ENCODE data around the gene CLDN14. TPM values are rescaled to one million over a fixed set of nuclear protein-coding genes. Genes with fewer than 3 reads are reported as not detected.

The CLDN14 gene
- total RNA-seq, 1 donor from 2014 or later = not detected

DNA sequence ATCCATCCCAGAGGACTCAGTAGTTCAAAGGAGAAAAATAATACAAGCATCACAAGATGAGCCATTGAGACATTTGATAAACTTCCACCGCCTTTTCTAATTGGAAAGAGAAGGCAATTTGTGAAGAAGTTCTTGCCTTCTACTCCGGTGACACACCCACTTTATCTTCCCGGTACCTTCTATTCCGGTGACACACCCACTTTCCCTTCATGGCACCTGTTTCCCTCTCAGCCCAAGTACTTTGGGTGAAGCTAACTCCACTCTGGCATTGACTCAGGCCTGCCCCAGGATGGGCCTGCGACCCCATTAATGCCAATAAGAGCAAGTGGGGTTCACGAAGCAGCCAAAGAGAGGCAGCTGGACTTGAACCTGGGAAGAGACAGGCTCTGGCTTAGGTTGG lies 38.2 kb downstream of the CLDN14 start:
- TF ChIP-seq, protein P1, sequence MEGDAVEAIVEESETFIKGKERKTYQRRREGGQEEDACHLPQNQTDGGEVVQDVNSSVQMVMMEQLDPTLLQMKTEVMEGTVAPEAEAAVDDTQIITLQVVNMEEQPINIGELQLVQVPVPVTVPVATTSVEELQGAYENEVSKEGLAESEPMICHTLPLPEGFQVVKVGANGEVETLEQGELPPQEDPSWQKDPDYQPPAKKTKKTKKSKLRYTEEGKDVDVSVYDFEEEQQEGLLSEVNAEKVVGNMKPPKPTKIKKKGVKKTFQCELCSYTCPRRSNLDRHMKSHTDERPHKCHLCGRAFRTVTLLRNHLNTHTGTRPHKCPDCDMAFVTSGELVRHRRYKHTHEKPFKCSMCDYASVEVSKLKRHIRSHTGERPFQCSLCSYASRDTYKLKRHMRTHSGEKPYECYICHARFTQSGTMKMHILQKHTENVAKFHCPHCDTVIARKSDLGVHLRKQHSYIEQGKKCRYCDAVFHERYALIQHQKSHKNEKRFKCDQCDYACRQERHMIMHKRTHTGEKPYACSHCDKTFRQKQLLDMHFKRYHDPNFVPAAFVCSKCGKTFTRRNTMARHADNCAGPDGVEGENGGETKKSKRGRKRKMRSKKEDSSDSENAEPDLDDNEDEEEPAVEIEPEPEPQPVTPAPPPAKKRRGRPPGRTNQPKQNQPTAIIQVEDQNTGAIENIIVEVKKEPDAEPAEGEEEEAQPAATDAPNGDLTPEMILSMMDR (IDR thresholded peaks at IDR 0.05; ENCODE audit: partially characterized antibody, unreplicated experiment) = no peak
- Mint-ChIP-seq H3K4me1 (ENCODE audit: low read depth, unreplicated experiment) (peaks cover 12% of the 10 kb centered on the region), H3K9me3 (ENCODE audit: unreplicated experiment) (peaks cover 9% of the 10 kb centered on the region), H3K36me3 (ENCODE audit: unreplicated experiment) (no peaks in the 10 kb centered on the region), H3K4me3 (ENCODE audit: unreplicated experiment) (no peak overlapping the region), H3K27ac (ENCODE audit: unreplicated experiment) (no peak overlapping the region), H3K27me3 (ENCODE audit: unreplicated experiment) (no peaks in the 10 kb centered on the region)
- no peak for DNase-seq

DNA sequence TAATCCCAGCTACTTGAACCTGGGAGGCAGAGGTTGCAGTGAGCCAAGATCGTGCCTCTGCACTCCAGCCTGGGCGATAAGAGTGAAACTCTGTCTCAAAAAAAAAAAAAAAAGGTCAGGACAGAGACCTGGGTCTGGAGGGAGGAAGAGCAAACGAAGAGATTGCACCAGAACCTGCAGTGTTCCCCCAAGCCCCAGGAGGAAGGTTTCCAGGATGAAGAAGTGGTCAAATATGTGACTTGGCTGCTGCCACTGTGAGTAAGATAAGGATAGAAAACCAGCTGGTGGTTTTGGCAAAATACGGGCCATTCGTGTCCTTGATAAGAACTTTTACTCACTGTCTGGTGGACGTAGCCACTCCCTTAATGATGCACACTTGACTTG lies 42.2 kb downstream of the CLDN14 start:
- H3K27me3 Mint-ChIP-seq (ENCODE audit: unreplicated experiment) = no peaks in the 10 kb centered on the region
- no peak for DNase-seq
- H3K27ac Mint-ChIP-seq (ENCODE audit: unreplicated experiment) = peak overlapping the region; percentile 50
- peaks cover 6% of the 10 kb centered on the region for H3K9me3 Mint-ChIP-seq (ENCODE audit: unreplicated experiment)
- H3K4me3 Mint-ChIP-seq (ENCODE audit: unreplicated experiment) = no peak overlapping the region
- peaks cover 14% of the 10 kb centered on the region for H3K4me1 Mint-ChIP-seq (ENCODE audit: low read depth, unreplicated experiment)
- no peaks in the 10 kb centered on the region for H3K36me3 Mint-ChIP-seq (ENCODE audit: unreplicated experiment)
- TF ChIP-seq, protein P1 (IDR thresholded peaks at IDR 0.05; ENCODE audit: partially characterized antibody, unreplicated experiment) = no peak

- peak; percentile 67 for DNase-seq
- peak overlapping the region; percentile 50 for H3K4me3 Mint-ChIP-seq (ENCODE audit: unreplicated experiment)
- peaks cover 19% of the 10 kb centered on the region for H3K4me1 Mint-ChIP-seq (ENCODE audit: low read depth, unreplicated experiment)
- H3K9me3 Mint-ChIP-seq (ENCODE audit: unreplicated experiment) = peaks cover 6% of the 10 kb centered on the region
- no peaks in the 10 kb centered on the region for H3K27me3 Mint-ChIP-seq (ENCODE audit: unreplicated experiment)
- H3K27ac Mint-ChIP-seq (ENCODE audit: unreplicated experiment) = peak overlapping the region; percentile 50
- H3K36me3 Mint-ChIP-seq (ENCODE audit: unreplicated experiment) = no peaks in the 10 kb centered on the region
- TF ChIP-seq, protein P1 (IDR thresholded peaks at IDR 0.05; ENCODE audit: partially characterized antibody, unreplicated experiment) = no peak
Measured at GRCh38 chr21:36436829-36437744, 42.8 kb downstream of the CLDN14 start.

GRCh38 chr21:36434144-36434543 lies 45.8 kb downstream of the CLDN14 start:
- H3K36me3 Mint-ChIP-seq (ENCODE audit: unreplicated experiment) = no peaks in the 10 kb centered on the region
- H3K4me3 Mint-ChIP-seq (ENCODE audit: unreplicated experiment) = no peak overlapping the region
- DNase-seq = no peak
- TF ChIP-seq, protein P1 (IDR thresholded peaks at IDR 0.05; ENCODE audit: partially characterized antibody, unreplicated experiment) = no peak
- H3K27ac Mint-ChIP-seq (ENCODE audit: unreplicated experiment) = no peak overlapping the region
- H3K9me3 Mint-ChIP-seq (ENCODE audit: unreplicated experiment) = peaks cover 6% of the 10 kb centered on the region
- H3K27me3 Mint-ChIP-seq (ENCODE audit: unreplicated experiment) = no peaks in the 10 kb centered on the region
- peaks cover 21% of the 10 kb centered on the region for H3K4me1 Mint-ChIP-seq (ENCODE audit: low read depth, unreplicated experiment)

DNA sequence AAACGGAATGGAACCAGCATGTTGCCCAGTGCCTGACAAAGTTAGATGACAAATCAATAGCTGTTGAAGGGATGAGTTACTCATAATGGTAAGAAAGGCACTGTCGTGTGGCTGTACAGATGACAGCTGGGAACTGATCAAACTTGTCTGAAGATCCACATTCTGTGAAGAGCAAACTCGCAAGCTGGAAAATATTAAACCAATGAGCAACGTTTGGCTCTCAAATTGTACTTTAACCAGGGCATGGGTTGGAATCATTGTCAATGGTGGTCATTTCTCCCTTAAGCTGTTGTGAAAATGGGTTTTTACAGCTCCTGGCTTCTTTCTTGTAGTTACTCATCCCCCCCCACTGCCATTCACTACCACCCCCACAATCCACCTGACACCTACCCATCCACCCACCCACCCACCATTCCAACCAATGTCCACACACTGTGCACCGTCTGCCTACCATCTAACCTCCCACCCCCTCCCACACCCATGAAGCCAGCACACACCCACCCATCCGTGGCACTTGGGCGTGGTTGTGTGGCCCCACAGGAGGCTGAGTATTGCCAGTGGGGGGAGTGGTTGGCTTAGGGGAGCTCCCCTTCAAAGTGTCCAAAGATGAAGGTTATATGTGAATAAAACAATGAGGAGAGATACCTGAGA lies 46.7 kb downstream of the CLDN14 start:
- H3K36me3 Mint-ChIP-seq (ENCODE audit: unreplicated experiment) = no peaks in the 10 kb centered on the region
- no peaks in the 10 kb centered on the region for H3K27me3 Mint-ChIP-seq (ENCODE audit: unreplicated experiment)
- H3K4me1 Mint-ChIP-seq (ENCODE audit: low read depth, unreplicated experiment) = peaks cover 26% of the 10 kb centered on the region
- no peak overlapping the region for H3K27ac Mint-ChIP-seq (ENCODE audit: unreplicated experiment)
- H3K4me3 Mint-ChIP-seq (ENCODE audit: unreplicated experiment) = no peak overlapping the region
- no peak for DNase-seq
- TF ChIP-seq, protein P1 (IDR thresholded peaks at IDR 0.05; ENCODE audit: partially characterized antibody, unreplicated experiment) = no peak
- H3K9me3 Mint-ChIP-seq (ENCODE audit: unreplicated experiment) = peaks cover 10% of the 10 kb centered on the region
